ENCODE results near the gene TMEM91.

- TF ChIP-seq POLR2A (IDR thresholded peaks at IDR 0.05; ENCODE audit: low read length) (no peak), GATA1 (IDR thresholded peaks at IDR 0.05; ENCODE audit: low read depth, low read length) (no peak)
Observed at GRCh38 chr19:41426116-41426841, 49.9 kb downstream of the TMEM91 start.
